Uterus (tissue), 4 donors: ENCODE measurements around the gene ZNF736. TPM values are rescaled to one million over a fixed set of nuclear protein-coding genes. Genes with fewer than 3 reads are reported as not detected.

ENCODE experiments used
- DNase-seq, 2 donors: peaks; one replicate each; pipeline ENCODE4 v3.0.0-alpha.2; 2019 to 2020
- H3K27ac ChIP-seq, 2 donors: fragments of 200-600 bp; sonication (generic); 1 replicate in 1 of 2; 2 replicates in 1 of 2; pipeline ENCODE4 v1.5.1; 2016 to 2018
- H3K27me3 ChIP-seq, 2 donors: fragments of 200-600 bp; sonication (generic); one replicate each; pipeline ENCODE4 v1.5.1; 2018 to 2019; ENCODE audit warnings: control low read depth in 1 of 2
- H3K36me3 ChIP-seq, 2 donors: fragments of 200-600 bp; sonication (generic); one replicate each; pipeline ENCODE4 v1.5.1; 2019; ENCODE audit warnings: control low read depth in 1 of 2
- H3K4me1 ChIP-seq, 2 donors: fragments of 200-600 bp; sonication (generic); one replicate each; pipeline ENCODE4 v1.5.1; 2018 to 2019; ENCODE audit warnings: control low read depth in 1 of 2
- H3K4me3 ChIP-seq, 2 donors: fragments of 200-600 bp; sonication (generic); 1 replicate in 1 of 2; 2 replicates in 1 of 2; pipeline ENCODE4 v1.5.1; 2018 to 2019; ENCODE audit warnings: mild to moderate bottlenecking in 1 of 2
- H3K9me3 ChIP-seq, 2 donors: fragments of 200-600 bp; sonication (generic); one replicate each; pipeline ENCODE4 v1.5.1; 2019; ENCODE audit warnings: control low read depth in 1 of 2
- CTCF ChIP-seq, 4 experiments: fragments of 200-600 bp in 2 of 4; fragments of 450-650 bp in 2 of 4; sonication (generic) in 2 of 4; IDR thresholded peaks; one replicate each; pipeline ENCODE4 v1.5.1; 2016 to 2019; ENCODE audit warnings: antibody characterized with exemption in 4 of 4, mild to moderate bottlenecking in 2 of 4, moderate library complexity in 1 of 4
- POLR2A ChIP-seq, 2 donors: fragments of 450-650 bp; IDR thresholded peaks; one replicate each; pipeline ENCODE4 v1.6.1; 2016; ENCODE audit warnings: antibody characterized with exemption in 2 of 2, mild to moderate bottlenecking in 1 of 2, moderate library complexity in 1 of 2
- intact Hi-C: fragments of 100-400 bp; cut with DNase I; formaldehyde crosslinking; loops from one replicate; pipeline ENCODE4 v1.15.1; 2023; ENCODE audit warnings: low total_unique reads
- total RNA-seq, 4 donors: library from RNA; depleted of rRNA in 3 of 4; stranded (reverse); fragments of >200 nt in 3 of 4; gene quantifications; one replicate each; pipeline versions ENCODE4 v1.1.0 to v1.2.4, GENCODE V29; 2014 to 2023
- donor health status: DM: yes; HTN: yes; CAD: no.

ZNF736 gene
- total RNA-seq, 4 donors from 2014 or later = 16.5 to 43.2 (median 25.2) TPM

- DNase-seq = no peak
- Histone ChIP-seq H3K27me3 (no peaks in the 10 kb centered on the region), H3K9me3 (no peaks in the 10 kb centered on the region), H3K36me3 (no peaks in the 10 kb centered on the region), H3K27ac (no peak overlapping the region), H3K4me1 (no peaks in the 10 kb centered on the region), H3K4me3 (no peak overlapping the region)
- intact Hi-C loops = no loop called here
- no peak for TF ChIP-seq CTCF (IDR thresholded peaks at IDR 0.05)
- TF ChIP-seq POLR2A (IDR thresholded peaks at IDR 0.05) = no peak
These were observed 57.4 kb downstream of the ZNF736 start for GRCh38 chr7:64371116-64371515.

GRCh38 chr7:64373017-64373416 is 59.3 kb downstream of the ZNF736 start:
- no peaks in the 10 kb centered on the region for H3K9me3 ChIP-seq
- intact Hi-C loops = no loop called here
- H3K4me3 ChIP-seq = no peak overlapping the region

GRCh38 chr7:64400401-64400800 is 86.6 kb downstream of the ZNF736 start:
- no peaks in the 10 kb centered on the region for H3K27me3 ChIP-seq
- H3K4me3 ChIP-seq = no peak overlapping the region
- H3K4me1 ChIP-seq = no peaks in the 10 kb centered on the region
- intact Hi-C loops = no loop called here
- no peak overlapping the region for H3K27ac ChIP-seq
- no peak for DNase-seq
- H3K9me3 ChIP-seq = no peaks in the 10 kb centered on the region
- H3K36me3 ChIP-seq = no peaks in the 10 kb centered on the region
- no peak for TF ChIP-seq POLR2A (IDR thresholded peaks at IDR 0.05)
- no peak for TF ChIP-seq CTCF (IDR thresholded peaks at IDR 0.05)

More at GRCh38 chr7:64373017-64373416, 59.3 kb downstream of the ZNF736 start:
- Histone ChIP-seq H3K4me1 (no peaks in the 10 kb centered on the region), H3K27ac (no peak overlapping the region), H3K36me3 (no peaks in the 10 kb centered on the region), H3K27me3 (no peaks in the 10 kb centered on the region)
- no peak for DNase-seq
- TF ChIP-seq POLR2A (IDR thresholded peaks at IDR 0.05) = no peak

Other genes with a start within 250 kb of the ZNF736 start
- gene ZNF735, start 106.8 kb upstream of the ZNF736 start, total RNA-seq = not detected
- gene ZNF679, start 85.5 kb upstream of the ZNF736 start, total RNA-seq = not detected
- gene ZNF680, start 249.1 kb downstream of the ZNF736 start, total RNA-seq = 10 to 100 TPM in 3 of 4 donors, 1 to 10 TPM in 1; 5.1 to 47.2 (median 21.3) TPM